GM19193 (cell line): ENCODE data around the gene RILPL2.

Experiments
- POLR2A ChIP-seq: IDR thresholded peaks from 4 replicates; pipeline ENCODE4 v1.6.1; 2011; ENCODE audit not compliant: insufficient read depth, insufficient read length; ENCODE audit errors: extremely low read depth

The RILPL2 gene

DNA sequence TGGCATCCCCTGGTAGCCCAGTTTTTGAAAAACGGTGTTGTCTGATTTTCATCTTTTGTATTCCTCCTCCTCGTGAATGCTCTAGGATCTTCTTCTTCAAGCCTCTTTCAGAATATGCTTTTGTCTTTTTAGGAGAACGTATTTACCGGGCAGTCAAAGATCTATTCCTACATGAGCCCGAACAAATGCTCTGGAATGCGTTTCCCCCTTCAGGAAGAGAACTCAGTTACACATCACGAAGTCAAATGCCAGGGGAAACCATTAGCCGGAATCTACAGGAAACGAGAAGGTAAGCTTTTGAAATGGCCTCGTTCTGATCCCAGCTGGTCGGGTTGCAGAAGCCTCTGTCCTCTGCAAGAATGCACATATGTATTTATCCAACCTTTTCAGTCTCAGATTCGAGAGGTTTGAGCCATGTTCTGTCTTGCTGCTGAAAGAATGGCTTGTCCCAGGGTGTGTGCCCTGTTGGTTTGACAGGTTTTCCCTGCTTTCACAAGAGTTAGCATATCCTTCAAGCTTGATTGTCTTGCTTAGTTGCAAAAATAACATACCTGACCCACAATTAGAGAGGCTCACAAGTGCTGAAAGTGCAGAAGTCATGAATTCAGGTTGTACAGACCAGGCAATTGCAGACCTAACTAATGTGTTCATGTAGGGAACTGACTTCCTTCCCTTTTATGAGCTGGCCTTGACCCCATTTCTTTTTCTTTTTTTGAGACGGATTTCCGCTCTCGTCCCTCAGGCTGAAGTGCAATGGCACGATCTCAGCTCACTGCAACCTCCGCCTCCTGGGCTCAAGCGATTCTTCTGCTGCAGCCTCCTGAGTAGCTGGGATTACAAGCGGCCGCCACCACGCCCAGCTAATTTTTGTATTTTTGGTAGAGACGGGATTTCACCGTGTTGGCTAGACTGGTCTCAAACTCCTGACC lies 45.7 kb downstream of the RILPL2 start:
- TF ChIP-seq POLR2A: no peak

DNA sequence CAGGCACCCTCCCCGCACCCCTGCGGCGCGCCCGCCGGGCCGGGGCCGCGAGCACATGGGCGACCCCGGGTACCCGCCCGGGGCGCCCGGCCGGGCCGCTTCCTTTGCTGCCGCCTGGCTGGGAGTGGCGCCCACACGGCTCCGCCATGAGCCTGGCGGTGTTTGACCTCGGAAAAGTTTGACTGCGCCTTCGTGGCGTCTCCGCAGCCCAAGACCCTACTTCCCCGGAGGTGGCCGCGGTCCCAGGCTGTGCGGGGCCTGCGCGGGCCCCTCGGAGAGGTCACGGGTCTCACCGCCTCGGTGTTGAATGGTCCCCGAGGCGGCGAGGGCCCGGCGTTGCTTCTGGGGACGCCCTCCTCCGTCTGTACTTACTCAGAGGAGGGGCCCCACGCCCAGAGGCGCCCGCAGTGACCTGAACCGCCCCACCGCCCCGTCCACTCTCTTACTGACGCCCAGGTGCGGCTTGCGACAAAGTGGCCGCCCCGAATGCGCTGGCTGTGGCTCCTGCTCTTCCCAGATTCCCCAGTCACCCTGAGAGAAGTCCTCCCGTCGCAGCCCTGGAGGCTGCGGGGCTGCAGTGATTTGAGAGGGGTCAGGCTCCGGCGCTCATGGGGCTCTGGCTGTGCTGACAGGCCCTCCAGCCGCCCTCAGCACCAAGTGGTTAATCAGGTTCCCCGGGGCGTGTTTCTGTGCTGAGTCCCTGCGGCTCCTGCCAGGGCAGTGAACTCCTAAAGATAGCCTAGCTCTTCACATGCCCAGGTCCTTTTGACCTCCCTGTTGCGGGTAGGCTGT lies 46.7 kb downstream of the RILPL2 start:
- no peak for TF ChIP-seq POLR2A

DNA sequence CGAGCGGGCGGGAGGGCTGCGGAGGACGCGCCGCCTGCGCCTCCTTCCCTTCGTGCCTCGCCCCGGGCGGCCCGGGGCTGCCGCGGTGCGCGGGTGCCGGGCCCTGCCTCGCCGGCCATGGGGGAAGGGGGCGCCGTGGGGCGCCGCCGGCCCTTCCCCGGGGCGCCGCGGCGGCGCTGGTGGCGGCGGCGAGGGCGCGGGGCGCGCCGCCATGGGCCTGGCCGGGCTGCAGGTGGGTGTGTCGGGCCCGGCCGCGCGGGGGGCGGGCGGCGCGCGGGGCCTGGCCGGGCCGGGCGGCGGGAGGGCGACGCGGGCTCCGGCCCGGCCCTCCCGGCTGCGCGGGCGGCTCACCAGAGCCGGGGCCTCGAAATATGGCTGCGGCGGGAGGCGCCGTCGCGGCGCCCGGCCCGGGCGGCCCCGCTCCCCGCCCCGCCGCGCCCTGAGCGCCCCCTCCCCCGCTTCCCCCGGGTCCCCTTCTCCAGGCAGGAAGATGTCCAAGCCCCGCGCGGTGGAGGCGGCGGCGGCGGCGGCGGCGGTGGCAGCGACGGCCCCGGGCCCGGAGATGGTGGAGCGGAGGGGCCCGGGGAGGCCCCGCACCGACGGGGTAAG lies 47.4 kb downstream of the RILPL2 start:
- no peak for TF ChIP-seq POLR2A

DNA sequence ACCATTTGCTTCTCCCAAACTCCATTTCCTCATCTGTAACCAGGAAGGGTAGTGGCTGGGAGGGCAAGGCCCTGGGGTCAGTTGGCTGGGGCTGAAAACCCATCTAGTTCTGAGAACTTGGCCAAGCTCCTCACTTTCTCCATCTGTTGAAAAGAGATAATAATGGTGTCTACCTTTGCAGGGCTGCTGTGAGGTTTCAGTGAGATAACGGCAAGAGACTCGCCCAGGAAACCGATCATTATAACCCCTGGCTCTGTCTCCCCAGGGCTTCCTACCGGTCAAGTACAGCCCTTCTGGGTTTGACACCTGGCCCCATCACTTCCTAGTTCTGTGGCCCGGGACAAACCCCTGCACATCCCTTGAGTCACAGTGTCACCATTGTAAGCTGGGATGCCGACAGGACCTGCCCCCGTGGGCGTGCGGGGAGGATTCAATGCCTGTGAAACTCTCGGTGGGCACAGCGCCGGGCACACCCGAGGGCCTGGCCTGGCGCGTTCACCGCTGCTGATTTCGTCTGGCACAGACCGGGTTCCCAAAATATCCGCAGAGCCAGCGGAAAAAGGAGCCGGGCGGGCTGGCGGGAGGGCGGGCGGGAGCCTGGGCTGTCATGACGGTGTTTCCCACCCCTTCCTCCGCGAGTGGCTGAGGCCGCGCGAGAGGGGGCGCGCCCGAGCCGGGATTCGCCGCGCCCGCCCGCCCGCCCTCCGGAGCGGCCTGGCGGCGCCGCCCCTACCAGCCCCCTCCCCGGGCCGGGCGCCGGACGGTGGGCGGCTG lies 48.1 kb downstream of the RILPL2 start:
- peak; percentile 61 for TF ChIP-seq POLR2A

DNA sequence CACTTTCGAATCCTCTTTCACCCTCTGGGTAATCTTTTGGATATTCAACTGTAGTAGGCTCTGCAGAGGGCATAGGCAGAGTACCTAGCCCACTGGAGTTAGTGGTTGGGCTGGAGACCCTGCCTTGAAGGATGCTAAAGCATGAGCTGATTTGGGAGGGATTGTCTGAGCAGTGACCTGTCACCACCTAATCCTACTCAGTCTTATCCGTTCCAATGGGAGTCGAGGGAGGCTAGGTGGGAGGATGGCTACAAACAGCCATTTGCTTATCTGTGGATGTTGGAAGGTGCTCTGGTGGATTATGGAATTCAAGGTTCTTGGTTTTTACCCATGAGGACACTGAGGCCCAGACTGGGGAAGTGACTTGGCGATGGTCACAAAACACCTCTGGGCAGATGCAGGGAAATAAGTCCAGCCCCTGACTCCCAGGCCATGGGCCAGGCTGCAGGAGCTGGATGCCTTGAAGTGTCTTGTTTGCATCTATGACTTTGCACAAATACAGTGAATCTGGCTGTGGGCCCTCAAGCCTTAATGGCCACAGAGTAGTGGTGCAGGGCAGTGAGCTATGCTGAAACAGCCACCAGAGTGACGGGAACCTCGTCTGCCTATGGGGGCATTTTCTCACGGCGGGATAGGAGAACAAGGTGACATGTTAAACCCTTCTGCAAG lies 48.8 kb downstream of the RILPL2 start:
- no peak for TF ChIP-seq POLR2A

DNA sequence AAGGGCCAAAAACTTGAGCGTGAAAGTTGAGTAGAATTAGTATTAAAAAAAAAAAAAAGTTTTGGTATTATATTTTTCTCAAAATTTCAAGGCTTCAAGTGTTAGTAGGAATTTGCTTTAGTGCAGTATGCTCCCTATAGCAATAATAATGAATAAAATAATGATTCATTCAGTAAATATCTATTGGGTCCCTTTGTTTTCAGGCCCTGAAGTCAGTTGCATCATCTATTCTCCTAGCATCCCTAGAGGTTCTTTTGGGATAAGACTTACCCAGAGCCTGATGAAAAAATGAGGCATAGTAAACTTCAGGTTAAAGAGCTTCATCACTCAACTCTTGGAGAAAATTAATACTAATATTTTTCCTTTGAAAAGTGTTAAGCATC lies 51.5 kb downstream of the RILPL2 start:
- TF ChIP-seq POLR2A: no peak

DNA sequence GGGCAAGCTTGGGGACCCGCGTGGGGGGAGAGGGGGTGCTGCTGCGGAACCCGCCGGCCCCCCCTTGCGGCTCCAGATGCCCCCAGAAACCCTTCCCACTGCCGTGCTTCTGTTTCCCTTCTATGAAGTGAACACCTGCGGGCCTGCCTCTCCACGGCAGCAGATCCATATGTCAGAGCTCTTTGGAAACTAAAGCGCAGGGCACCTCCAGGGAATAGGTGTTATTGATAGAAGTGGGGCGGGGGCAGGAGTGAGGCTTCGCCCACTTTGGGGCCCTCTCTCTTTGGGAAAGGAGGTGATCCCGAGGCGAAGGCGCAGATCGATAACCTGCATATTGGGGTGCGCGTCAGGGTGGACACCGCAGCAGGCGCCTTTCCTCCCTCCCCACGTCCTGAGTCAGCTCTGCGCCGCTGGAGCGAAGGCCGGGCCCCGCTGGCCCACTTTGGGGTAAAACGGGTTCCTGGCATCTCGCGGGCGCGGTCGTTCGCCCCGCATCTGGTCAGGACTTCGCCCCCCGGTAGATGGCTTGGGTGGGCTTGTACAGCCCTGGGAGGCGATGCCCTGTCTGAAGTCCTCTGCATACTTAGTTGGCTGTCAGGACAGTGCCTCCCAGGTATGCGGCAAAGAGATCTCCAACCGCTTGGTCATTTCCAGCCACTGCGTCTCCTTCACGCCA lies 52.0 kb downstream of the RILPL2 start:
- TF ChIP-seq POLR2A: no peak

DNA sequence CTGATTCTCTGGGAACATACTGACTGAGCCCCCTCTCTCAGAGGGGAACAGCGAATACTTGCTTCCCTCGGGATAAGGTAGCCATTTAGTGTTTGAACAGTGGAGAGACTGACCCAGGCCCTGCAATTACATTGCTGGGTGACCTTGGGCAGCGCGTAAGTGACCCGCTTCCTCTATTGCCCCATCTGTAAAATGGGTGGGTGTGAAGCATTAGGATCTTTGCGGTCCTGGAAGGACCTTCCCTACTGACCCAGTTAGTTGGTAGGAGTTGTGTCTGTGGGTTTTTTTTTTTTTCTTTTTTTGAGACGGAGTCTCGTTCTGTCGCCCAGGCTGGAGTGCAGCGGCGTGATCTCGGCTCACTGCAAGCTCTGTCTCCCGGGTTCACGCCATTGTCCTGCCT lies 53.8 kb downstream of the RILPL2 start:
- no peak for TF ChIP-seq POLR2A

DNA sequence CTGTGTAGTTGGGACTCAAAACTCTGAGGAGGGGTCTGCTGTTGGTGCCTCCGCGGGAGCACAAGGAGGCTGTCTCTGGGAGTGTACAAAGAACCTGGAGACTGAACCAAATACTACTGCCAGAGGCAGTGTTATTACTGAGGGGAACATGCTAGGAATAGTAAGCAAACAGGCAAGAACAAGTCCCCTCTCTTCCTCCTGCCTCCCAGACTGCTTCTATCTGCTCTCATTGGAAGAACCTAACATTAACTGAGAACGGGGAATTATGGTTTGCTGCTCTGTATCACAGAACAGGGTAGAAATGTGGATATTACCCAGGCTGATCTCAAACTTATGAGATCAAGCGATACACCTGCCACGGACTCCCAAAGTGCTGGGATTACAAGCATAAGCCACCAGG lies 57.1 kb downstream of the RILPL2 start:
- no peak for TF ChIP-seq POLR2A

DNA sequence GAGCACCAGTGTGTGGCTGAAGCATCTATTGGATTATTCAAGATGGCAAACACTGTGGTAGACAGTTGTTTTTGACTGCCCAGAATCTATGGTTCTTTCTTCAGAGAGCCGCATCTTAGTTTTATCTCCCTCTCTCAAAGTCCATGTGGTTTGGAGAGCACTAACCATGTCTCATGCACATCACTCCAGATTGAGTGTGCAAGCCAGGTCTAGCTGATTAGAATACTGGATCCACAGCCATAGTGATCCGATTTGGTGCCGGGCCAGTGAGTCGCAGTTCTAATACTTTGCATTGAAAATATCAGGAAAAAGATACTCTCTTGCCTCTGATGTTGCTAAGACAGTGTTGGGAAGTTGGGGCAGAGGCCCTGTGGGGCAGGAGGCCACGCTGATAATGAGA lies 67.3 kb downstream of the RILPL2 start:
- TF ChIP-seq POLR2A: no peak

DNA sequence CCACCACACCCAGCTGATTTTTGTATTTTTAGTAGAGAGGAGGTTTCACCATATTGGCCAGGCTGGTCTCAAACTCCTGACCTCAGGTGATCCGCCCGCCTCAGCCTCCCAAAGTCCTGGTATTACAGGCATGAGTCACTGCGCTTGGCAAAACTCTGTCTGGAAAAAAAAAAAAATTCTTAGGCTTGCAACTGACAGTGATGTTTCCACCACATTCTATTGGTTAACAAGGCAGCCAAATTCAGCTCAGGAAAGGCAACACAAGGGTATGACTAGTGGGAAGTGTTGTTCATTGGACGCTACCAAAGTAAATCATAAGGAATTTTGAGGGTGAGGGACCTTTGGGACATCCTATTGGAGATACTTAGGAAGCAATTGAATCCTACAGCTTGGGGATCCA lies 69.0 kb downstream of the RILPL2 start:
- TF ChIP-seq POLR2A: no peak
